ENCODE data around the gene LTB.

GRCh38 chr6:31592396-31592771 lies 10.2 kb upstream of the LTB start:
- no peak for TF ChIP-seq CTCF (IDR thresholded peaks at IDR 0.05)
- no peak for TF ChIP-seq POLR2A (IDR thresholded peaks at IDR 0.05)

All from uterus (tissue), 2 donors.